Measurements from ENCODE around the gene MYMX.

- TF ChIP-seq CTCF (IDR thresholded peaks at IDR 0.05): no peak
- no peak for TF ChIP-seq POLR2A (IDR thresholded peaks at IDR 0.05)
Observed at GRCh38 chr6:44248579-44248978, 31.9 kb downstream of the MYMX start.

Measured in right lobe of liver (tissue), 4 donors.